Measurements from ENCODE around the gene LMAN2L. TPM values are rescaled to one million over a fixed set of nuclear protein-coding genes. Genes with fewer than 3 reads are reported as not detected.

Gene LMAN2L
- total RNA-seq, 2 experiments from 2014 or later = 1.1 to 1.8 TPM

DNA sequence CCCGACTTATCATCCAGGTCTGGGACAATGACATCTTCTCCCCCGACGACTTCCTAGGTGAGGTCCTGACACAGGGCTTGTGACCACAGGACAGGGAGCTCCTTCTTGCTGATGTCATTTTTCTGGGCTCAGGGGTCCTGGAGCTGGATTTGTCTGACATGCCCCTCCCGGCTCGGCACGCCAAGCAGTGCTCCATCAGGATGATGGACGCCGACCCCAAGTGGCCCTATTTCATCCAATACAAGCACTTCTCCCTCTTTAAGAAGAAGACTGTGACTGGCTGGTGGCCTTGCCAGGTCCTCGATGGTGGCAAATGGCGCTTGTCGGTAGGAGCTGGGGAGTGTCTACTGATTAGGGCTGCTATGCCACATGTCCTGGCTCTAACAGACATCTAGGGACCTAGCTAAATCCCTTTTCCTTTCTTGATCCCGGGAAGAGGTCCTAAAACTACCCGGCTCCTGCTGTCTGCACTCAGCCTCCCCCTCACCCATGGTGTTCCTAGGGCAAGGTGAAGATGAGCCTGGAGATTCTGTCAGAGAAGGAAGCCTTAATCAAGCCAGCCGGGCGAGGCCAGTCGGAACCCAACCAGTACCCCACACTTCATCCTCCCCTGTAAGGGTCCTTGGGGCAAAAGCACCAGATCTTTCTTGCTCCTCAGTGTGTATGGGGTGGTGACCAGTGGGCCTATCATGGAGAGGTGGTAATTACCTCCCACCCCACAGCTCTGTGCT, 36.7 kb downstream of the LMAN2L start:
- H3K36me3 ChIP-seq (ENCODE audit: insufficient read depth, low read length) = peaks cover 25% of the 10 kb centered on the region
- Mint-ChIP-seq H3K27me3 (no peaks in the 10 kb centered on the region), H3K4me3 (no peak overlapping the region), H3K4me1 (ENCODE audit: low read depth) (no peaks in the 10 kb centered on the region), H3K9me3 (no peaks in the 10 kb centered on the region), H3K36me3 (ENCODE audit: low read depth) (peaks cover 43% of the 10 kb centered on the region), H3K27ac (no peak overlapping the region)
- intact Hi-C loops (cut with DNase I, micrococcal nuclease) = loop anchor here in 1 of 2 experiments (5.0 to 10.0 kb wide), 2 partner anchors 46 to 128 kb away; no protein-coding TSS in a partner anchor
- H3K4me1 ChIP-seq (ENCODE audit: insufficient read depth, low read length) = no peaks in the 10 kb centered on the region
- H3K4me3 ChIP-seq (ENCODE audit: low read length) = no peak overlapping the region
- TF ChIP-seq, protein P1, sequence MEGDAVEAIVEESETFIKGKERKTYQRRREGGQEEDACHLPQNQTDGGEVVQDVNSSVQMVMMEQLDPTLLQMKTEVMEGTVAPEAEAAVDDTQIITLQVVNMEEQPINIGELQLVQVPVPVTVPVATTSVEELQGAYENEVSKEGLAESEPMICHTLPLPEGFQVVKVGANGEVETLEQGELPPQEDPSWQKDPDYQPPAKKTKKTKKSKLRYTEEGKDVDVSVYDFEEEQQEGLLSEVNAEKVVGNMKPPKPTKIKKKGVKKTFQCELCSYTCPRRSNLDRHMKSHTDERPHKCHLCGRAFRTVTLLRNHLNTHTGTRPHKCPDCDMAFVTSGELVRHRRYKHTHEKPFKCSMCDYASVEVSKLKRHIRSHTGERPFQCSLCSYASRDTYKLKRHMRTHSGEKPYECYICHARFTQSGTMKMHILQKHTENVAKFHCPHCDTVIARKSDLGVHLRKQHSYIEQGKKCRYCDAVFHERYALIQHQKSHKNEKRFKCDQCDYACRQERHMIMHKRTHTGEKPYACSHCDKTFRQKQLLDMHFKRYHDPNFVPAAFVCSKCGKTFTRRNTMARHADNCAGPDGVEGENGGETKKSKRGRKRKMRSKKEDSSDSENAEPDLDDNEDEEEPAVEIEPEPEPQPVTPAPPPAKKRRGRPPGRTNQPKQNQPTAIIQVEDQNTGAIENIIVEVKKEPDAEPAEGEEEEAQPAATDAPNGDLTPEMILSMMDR (IDR thresholded peaks at IDR 0.05) = no peak
- no peak overlapping the region for H3K27ac ChIP-seq (ENCODE audit: low read depth in 1 of 2, low read length in 2 of 2)
- POLR2A ChIA-PET = no interaction called here
- DNase-seq = peak in 1 of 14 experiments; percentile 22
- no peak for ATAC-seq (ENCODE audit: poor library complexity)
- no peaks in the 10 kb centered on the region for H3K9me3 ChIP-seq (ENCODE audit: control insufficient read depth in 1 of 2, insufficient read depth in 1 of 2, low read length in 2 of 2)
- H3K27me3 ChIP-seq (ENCODE audit: control insufficient read depth in 1 of 2, insufficient read depth in 2 of 2, low read length in 2 of 2) = no peaks in the 10 kb centered on the region
- CTCF ChIA-PET = no interaction called here

DNA sequence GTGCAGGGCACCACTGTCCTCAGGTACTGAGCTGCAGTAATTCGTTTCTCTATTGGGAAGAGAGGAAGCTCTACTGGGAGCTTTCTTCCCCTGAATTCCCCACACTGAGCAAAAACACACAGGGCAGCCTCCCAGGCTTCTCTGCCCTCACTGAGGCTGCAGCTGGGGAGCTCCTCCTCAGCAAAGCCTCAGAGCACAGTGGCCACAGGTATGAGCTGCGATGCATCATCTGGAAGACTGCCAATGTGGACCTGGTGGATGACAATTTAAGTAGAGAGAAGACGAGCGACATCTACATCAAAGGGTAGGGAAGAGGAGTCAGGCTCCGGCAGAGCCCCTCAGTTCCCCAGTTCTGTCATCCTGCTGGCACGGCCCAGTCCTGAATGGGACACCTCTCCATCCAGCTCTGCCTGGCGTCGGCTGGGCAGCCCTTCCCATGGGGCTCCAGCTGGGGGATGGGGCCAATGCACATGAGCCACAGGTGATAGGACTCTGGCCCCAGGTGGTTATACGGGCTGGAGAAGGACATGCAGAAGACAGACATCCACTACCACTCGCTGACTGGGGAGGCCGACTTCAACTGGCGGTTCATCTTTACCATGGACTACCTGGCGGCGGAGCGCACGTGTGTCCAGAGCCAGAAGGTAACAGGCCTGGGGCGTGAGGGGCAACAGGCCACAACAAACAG, 37.6 kb downstream of the LMAN2L start:
- POLR2A ChIA-PET = no interaction called here
- DNase-seq (peak in 1 of 14 experiments; percentile 17), ATAC-seq (ENCODE audit: poor library complexity) (no peak)
- peaks cover 19% of the 10 kb centered on the region for H3K36me3 ChIP-seq (ENCODE audit: insufficient read depth, low read length)
- no peaks in the 10 kb centered on the region for H3K9me3 ChIP-seq (ENCODE audit: control insufficient read depth in 1 of 2, insufficient read depth in 1 of 2, low read length in 2 of 2)
- no peak overlapping the region for H3K4me3 Mint-ChIP-seq
- no peaks in the 10 kb centered on the region for H3K27me3 ChIP-seq (ENCODE audit: control insufficient read depth in 1 of 2, insufficient read depth in 2 of 2, low read length in 2 of 2)
- H3K36me3 Mint-ChIP-seq (ENCODE audit: low read depth) = peaks cover 34% of the 10 kb centered on the region
- H3K4me1 Mint-ChIP-seq (ENCODE audit: low read depth) = no peaks in the 10 kb centered on the region
- intact Hi-C loops (cut with DNase I, micrococcal nuclease) = loop anchor here in 1 of 2 experiments (5.0 to 10.0 kb wide), 2 partner anchors 45 to 127 kb away; no protein-coding TSS in a partner anchor
- H3K9me3 Mint-ChIP-seq = no peaks in the 10 kb centered on the region
- H3K27ac Mint-ChIP-seq = no peak overlapping the region
- H3K27ac ChIP-seq (ENCODE audit: low read depth in 1 of 2, low read length in 2 of 2) = no peak overlapping the region
- H3K27me3 Mint-ChIP-seq = no peaks in the 10 kb centered on the region
- H3K4me3 ChIP-seq (ENCODE audit: low read length) = no peak overlapping the region
- CTCF ChIA-PET = no interaction called here
- no peaks in the 10 kb centered on the region for H3K4me1 ChIP-seq (ENCODE audit: insufficient read depth, low read length)
- TF ChIP-seq, protein P1 (IDR thresholded peaks at IDR 0.05) = no peak

DNA sequence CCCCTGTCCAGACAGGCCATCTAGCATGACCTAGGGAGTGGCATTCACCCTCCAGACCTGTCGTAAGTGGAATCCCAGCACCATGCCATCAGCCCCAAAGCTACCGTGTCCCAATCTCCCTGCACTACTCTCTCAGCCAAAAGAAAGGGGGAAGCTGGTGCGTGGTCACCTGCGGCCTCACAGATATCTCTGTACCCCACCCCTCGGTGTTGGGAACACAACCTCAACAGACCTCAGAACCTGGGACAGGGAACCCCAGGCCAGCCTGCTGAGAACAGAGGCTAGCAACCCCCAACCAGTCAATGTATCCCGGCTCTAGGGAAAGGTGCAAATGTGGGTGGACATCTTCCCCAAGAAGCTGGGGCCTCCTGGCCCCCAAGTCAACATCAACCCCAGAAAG, 38.2 kb downstream of the LMAN2L start:
- DNase-seq (peak in 1 of 14 experiments; percentile 5), ATAC-seq (ENCODE audit: poor library complexity) (no peak)
- no peak overlapping the region for H3K27ac ChIP-seq (ENCODE audit: low read depth in 1 of 2, low read length in 2 of 2)
- peaks cover 14% of the 10 kb centered on the region for H3K36me3 ChIP-seq (ENCODE audit: insufficient read depth, low read length)
- intact Hi-C loops (cut with DNase I, micrococcal nuclease) = loop anchor here in 1 of 2 experiments (5.0 to 10.0 kb wide), 2 partner anchors 44 to 127 kb away; no protein-coding TSS in a partner anchor
- Mint-ChIP-seq H3K4me3 (no peak overlapping the region), H3K36me3 (ENCODE audit: low read depth) (peaks cover 28% of the 10 kb centered on the region), H3K27me3 (no peaks in the 10 kb centered on the region), H3K4me1 (ENCODE audit: low read depth) (no peaks in the 10 kb centered on the region), H3K9me3 (no peaks in the 10 kb centered on the region), H3K27ac (no peak overlapping the region)
- no peak overlapping the region for H3K4me3 ChIP-seq (ENCODE audit: low read length)
- CTCF ChIA-PET = no interaction called here
- no peaks in the 10 kb centered on the region for H3K9me3 ChIP-seq (ENCODE audit: control insufficient read depth in 1 of 2, insufficient read depth in 1 of 2, low read length in 2 of 2)
- POLR2A ChIA-PET = no interaction called here
- no peaks in the 10 kb centered on the region for H3K4me1 ChIP-seq (ENCODE audit: insufficient read depth, low read length)
- H3K27me3 ChIP-seq (ENCODE audit: control insufficient read depth in 1 of 2, insufficient read depth in 2 of 2, low read length in 2 of 2) = no peaks in the 10 kb centered on the region
- TF ChIP-seq, protein P1 (IDR thresholded peaks at IDR 0.05) = no peak
